ENCODE data around the gene HSPG2. TPM values are rescaled to one million over a fixed set of nuclear protein-coding genes. Genes with fewer than 3 reads are reported as not detected.

Gene HSPG2
- total RNA-seq, 1 experiment from 2014 or later, result 58.9 TPM

DNA sequence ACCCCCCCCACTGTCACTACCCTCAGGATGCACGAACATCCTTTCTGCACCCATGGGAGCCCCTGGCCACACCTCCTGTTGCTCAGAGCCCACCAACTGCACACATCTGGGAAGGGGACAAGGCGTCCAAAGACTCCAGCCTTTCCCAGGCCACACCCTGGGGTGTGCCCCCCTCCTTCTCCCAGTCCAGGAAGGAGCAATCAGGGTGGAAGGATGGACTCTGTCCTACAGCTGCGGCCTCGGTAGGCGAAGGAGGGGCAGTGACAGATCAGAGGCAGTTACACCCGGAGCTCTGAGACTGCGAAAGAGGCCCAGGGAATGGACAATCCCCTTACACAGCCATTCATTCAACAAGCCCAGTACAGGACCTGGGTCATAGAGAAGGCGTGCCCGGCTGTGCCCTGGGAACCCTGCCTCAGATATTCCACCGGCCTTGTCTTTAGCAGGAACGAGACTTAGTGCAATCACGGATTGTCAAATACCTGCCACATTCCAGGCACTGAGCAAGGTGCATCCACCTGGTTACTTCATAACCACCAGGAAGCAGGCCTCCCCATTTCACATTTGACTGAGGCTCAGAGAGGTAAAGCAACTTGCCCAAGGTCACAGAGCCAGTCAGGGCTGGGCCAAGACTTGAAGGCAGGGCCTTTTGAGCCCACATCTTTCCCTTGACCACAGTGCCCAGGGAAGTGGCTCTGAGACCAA lies 9.4 kb downstream of the HSPG2 start:
- no TSS peak for BruUV-seq (replicated peaks)
- TF ChIP-seq, protein P1, sequence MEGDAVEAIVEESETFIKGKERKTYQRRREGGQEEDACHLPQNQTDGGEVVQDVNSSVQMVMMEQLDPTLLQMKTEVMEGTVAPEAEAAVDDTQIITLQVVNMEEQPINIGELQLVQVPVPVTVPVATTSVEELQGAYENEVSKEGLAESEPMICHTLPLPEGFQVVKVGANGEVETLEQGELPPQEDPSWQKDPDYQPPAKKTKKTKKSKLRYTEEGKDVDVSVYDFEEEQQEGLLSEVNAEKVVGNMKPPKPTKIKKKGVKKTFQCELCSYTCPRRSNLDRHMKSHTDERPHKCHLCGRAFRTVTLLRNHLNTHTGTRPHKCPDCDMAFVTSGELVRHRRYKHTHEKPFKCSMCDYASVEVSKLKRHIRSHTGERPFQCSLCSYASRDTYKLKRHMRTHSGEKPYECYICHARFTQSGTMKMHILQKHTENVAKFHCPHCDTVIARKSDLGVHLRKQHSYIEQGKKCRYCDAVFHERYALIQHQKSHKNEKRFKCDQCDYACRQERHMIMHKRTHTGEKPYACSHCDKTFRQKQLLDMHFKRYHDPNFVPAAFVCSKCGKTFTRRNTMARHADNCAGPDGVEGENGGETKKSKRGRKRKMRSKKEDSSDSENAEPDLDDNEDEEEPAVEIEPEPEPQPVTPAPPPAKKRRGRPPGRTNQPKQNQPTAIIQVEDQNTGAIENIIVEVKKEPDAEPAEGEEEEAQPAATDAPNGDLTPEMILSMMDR (IDR thresholded peaks at IDR 0.05; ENCODE audit: unreplicated experiment), result no peak
- peaks cover 13% of the 10 kb centered on the region for H3K36me3 Mint-ChIP-seq (ENCODE audit: insufficient read depth, unreplicated experiment)
- H3K27ac Mint-ChIP-seq (ENCODE audit: low read depth, unreplicated experiment), result no peak overlapping the region
- intact Hi-C loops (cut with micrococcal nuclease), result no loop called here
- H3K4me3 Mint-ChIP-seq (ENCODE audit: unreplicated experiment), result no peak overlapping the region
- H3K4me1 Mint-ChIP-seq (ENCODE audit: insufficient read depth, unreplicated experiment), result peaks cover 24% of the 10 kb centered on the region
- CTCF ChIA-PET, result interaction anchor here (0.5 kb wide), 1 partner anchor 73 kb away, joined by 7 read pairs; no protein-coding TSS in a partner anchor
- H3K9me3 Mint-ChIP-seq (ENCODE audit: unreplicated experiment), result no peaks in the 10 kb centered on the region
- POLR2A ChIA-PET, result interaction anchor here (0.6 kb wide), 1 partner anchor 1170 kb away, joined by 3 read pairs; no protein-coding TSS in a partner anchor
- no peak for DNase-seq (ENCODE audit: unreplicated experiment)
- H3K27me3 Mint-ChIP-seq (ENCODE audit: insufficient read depth, unreplicated experiment), result no peaks in the 10 kb centered on the region

- DNase-seq (ENCODE audit: unreplicated experiment), result no peak
- ChIA-PET CTCF (no interaction called here), POLR2A (no interaction called here)
- intact Hi-C loops (cut with micrococcal nuclease), result no loop called here
- Mint-ChIP-seq H3K9me3 (ENCODE audit: unreplicated experiment) (no peaks in the 10 kb centered on the region), H3K27me3 (ENCODE audit: insufficient read depth, unreplicated experiment) (no peaks in the 10 kb centered on the region), H3K4me3 (ENCODE audit: unreplicated experiment) (no peak overlapping the region), H3K36me3 (ENCODE audit: insufficient read depth, unreplicated experiment) (peaks cover 13% of the 10 kb centered on the region), H3K27ac (ENCODE audit: low read depth, unreplicated experiment) (no peak overlapping the region), H3K4me1 (ENCODE audit: insufficient read depth, unreplicated experiment) (peaks cover 17% of the 10 kb centered on the region)
- BruUV-seq (replicated peaks), result no TSS peak
- TF ChIP-seq, protein P1 (IDR thresholded peaks at IDR 0.05; ENCODE audit: unreplicated experiment), result no peak
Observed at GRCh38 chr1:21926814-21927532, 10.1 kb downstream of the HSPG2 start.

DNA sequence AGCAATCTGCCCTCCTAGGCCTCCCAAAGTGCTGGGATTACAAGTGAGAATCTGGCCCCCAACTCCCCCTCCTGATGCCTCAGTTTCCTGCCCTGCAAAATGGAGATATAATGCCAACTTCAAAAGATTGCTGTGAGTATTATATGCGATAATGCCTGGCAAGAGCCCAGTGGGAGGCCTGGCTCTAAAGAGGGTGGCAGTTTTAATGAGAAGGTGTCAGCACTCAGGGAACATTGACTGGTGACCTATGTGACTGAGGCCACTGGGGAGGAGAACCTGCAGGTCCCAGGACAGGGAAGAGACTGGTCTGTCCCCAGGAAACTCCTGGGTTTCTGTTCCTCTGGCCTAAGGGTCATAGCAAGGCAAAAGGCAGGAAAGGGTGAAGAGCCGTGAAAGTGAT lies 11.0 kb downstream of the HSPG2 start:
- CTCF ChIA-PET, result no interaction called here

More for the DNA sequence above, 11.0 kb downstream of the HSPG2 start:
- intact Hi-C loops (cut with micrococcal nuclease), result no loop called here
- POLR2A ChIA-PET, result no interaction called here
- H3K27ac Mint-ChIP-seq (ENCODE audit: low read depth, unreplicated experiment), result peak overlapping the region; percentile 19
- H3K4me1 Mint-ChIP-seq (ENCODE audit: insufficient read depth, unreplicated experiment), result peaks cover 12% of the 10 kb centered on the region
- H3K27me3 Mint-ChIP-seq (ENCODE audit: insufficient read depth, unreplicated experiment), result no peaks in the 10 kb centered on the region
- BruUV-seq (replicated peaks), result no TSS peak
- TF ChIP-seq, protein P1 (IDR thresholded peaks at IDR 0.05; ENCODE audit: unreplicated experiment), result no peak
- H3K9me3 Mint-ChIP-seq (ENCODE audit: unreplicated experiment), result no peaks in the 10 kb centered on the region
- H3K36me3 Mint-ChIP-seq (ENCODE audit: insufficient read depth, unreplicated experiment), result peaks cover 13% of the 10 kb centered on the region
- no peak for DNase-seq (ENCODE audit: unreplicated experiment)
- no peak overlapping the region for H3K4me3 Mint-ChIP-seq (ENCODE audit: unreplicated experiment)

All from MCF 10A (cell line).